Gastrocnemius medialis (tissue), 4 donors: Measurements from ENCODE around the gene DUSP1. TPM values are rescaled to one million over a fixed set of nuclear protein-coding genes. Genes with fewer than 3 reads are reported as not detected.

Experiments used
- ATAC-seq, 2 donors: fragments of 150-250 bp; one replicate each; pipeline ENCODE4 v1.9.1; 2016
- DNase-seq, 2 donors: peaks; one replicate each; pipeline ENCODE4 v3.0.0-alpha.2; 2019
- H3K27ac ChIP-seq, 4 donors: fragments of 200-600 bp; sonication (generic); 1 replicate in 1 of 4; 2 replicates in 3 of 4; pipeline ENCODE4 v1.5.1; 2016 to 2018; ENCODE audit warnings: mild to moderate bottlenecking in 2 of 4, moderate library complexity in 1 of 4
- H3K27me3 ChIP-seq, 3 donors: fragments of 200-600 bp; sonication (generic) in 2 of 3; 1 replicate in 1 of 3; 2 replicates in 2 of 3; pipeline versions ENCODE4 v1.5.1 to v1.6.0; 2016 to 2019; ENCODE audit warnings: mild to moderate bottlenecking in 1 of 3, moderate library complexity in 1 of 3
- H3K36me3 ChIP-seq, 2 donors: fragments of 200-600 bp; sonication (generic) in 1 of 2; one replicate each; pipeline ENCODE4 v1.5.1; 2017 to 2018
- H3K4me1 ChIP-seq, 2 donors: fragments of 200-600 bp; sonication (generic) in 1 of 2; one replicate each; pipeline ENCODE4 v1.5.1; 2016 to 2017; ENCODE audit warnings: mild to moderate bottlenecking in 2 of 2
- H3K4me3 ChIP-seq, 4 donors: fragments of 200-600 bp; sonication (generic) in 3 of 4; 1 replicate in 1 of 4; 2 replicates in 3 of 4; pipeline ENCODE4 v1.5.1; 2016 to 2019; ENCODE audit warnings: mild to moderate bottlenecking in 2 of 4
- H3K9me3 ChIP-seq, 3 donors: fragments of 200-600 bp; sonication (generic) in 2 of 3; 1 replicate in 1 of 3; 2 replicates in 2 of 3; pipeline ENCODE4 v1.5.1; 2016 to 2019
- CTCF ChIP-seq, 5 experiments: fragments of 450-650 bp in 3 of 5; fragments of 200-600 bp in 2 of 5; sonication (generic) in 2 of 5; IDR thresholded peaks in 4 of 5; conservative IDR thresholded peaks in 1 of 5; 1 replicate in 4 of 5; 2 replicates in 1 of 5; pipeline ENCODE4 v1.5.1; 2016 to 2019; ENCODE audit warnings: antibody characterized with exemption in 5 of 5, mild to moderate bottlenecking in 3 of 5, moderate library complexity in 3 of 5
- POLR2A ChIP-seq, 2 donors: fragments of 450-650 bp; IDR thresholded peaks; one replicate each; pipeline ENCODE4 v1.6.1; 2017; ENCODE audit warnings: antibody characterized with exemption in 2 of 2, mild to moderate bottlenecking in 2 of 2, moderate library complexity in 2 of 2
- in situ Hi-C, 4 donors: fragments of 200-750 bp; cut with MboI; loops; one replicate each; pipeline versions ENCODE4 v1.15.0 to v1.8.0; 2017; ENCODE audit warnings: low sequenced_read_pairs in 4 of 4
- intact Hi-C: fragments of 100-400 bp; cut with DNase I; formaldehyde crosslinking; loops from one replicate; pipeline ENCODE4 v1.15.1; 2023; ENCODE audit warnings: low total_unique reads
- total RNA-seq, 4 donors: library from RNA; depleted of rRNA; stranded (reverse); fragments of >200 nt; gene quantifications; one replicate each; pipeline versions ENCODE4 v1.1.0 to v1.2.3, GENCODE V29; 2016

DUSP1 gene
- total RNA-seq, 4 donors from 2014 or later: 345 to 1,004 (median 793) TPM

GRCh38 chr5:172798422-172799215 is 27.6 kb upstream of the DUSP1 start:
- in situ Hi-C loops: loop anchor here in 1 of 4 donors (10.0 kb wide), 1 partner anchor 66 kb away; no protein-coding TSS in a partner anchor
- no peak for ATAC-seq
- Histone ChIP-seq H3K4me3 (no peak overlapping the region), H3K4me1 (peaks cover 24 to 30% of the 10 kb centered on the region in 2 donors), H3K27ac (peak overlapping the region; percentile 54 to 92 (median 62)), H3K27me3 (no peaks in the 10 kb centered on the region), H3K9me3 (no peaks in the 10 kb centered on the region), H3K36me3 (no peaks in the 10 kb centered on the region)
- no peak for DNase-seq
- TF ChIP-seq POLR2A (IDR thresholded peaks at IDR 0.05) (no peak), CTCF (IDR thresholded peaks at IDR 0.05 in 4 of 5, conservative IDR thresholded peaks at IDR 0.05 in 1 of 5) (no peak)
- intact Hi-C loops: no loop called here

GRCh38 chr5:172797771-172798191 is 26.8 kb upstream of the DUSP1 start:
- intact Hi-C loops: no loop called here
- H3K4me1 ChIP-seq: peaks cover 32 to 38% of the 10 kb centered on the region in 2 donors
- in situ Hi-C loops: loop anchor here in 1 of 4 donors (10.0 kb wide), 1 partner anchor 67 kb away; no protein-coding TSS in a partner anchor
- H3K9me3 ChIP-seq: no peaks in the 10 kb centered on the region
- H3K36me3 ChIP-seq: no peaks in the 10 kb centered on the region
- ATAC-seq: no peak
- peak overlapping the region; percentile 54 to 92 (median 62) for H3K27ac ChIP-seq
- no peak for DNase-seq
- TF ChIP-seq CTCF (IDR thresholded peaks at IDR 0.05 in 4 of 5, conservative IDR thresholded peaks at IDR 0.05 in 1 of 5) (no peak), POLR2A (IDR thresholded peaks at IDR 0.05) (no peak)
- no peaks in the 10 kb centered on the region for H3K27me3 ChIP-seq
- H3K4me3 ChIP-seq: no peak overlapping the region

GRCh38 chr5:172796306-172796705 is 25.3 kb upstream of the DUSP1 start:
- Histone ChIP-seq H3K27ac (peak overlapping the region; percentile 88 to 92 (median 90)), H3K9me3 (no peaks in the 10 kb centered on the region), H3K4me3 (no peak overlapping the region), H3K36me3 (no peaks in the 10 kb centered on the region), H3K27me3 (no peaks in the 10 kb centered on the region), H3K4me1 (peaks cover 45 to 53% of the 10 kb centered on the region in 2 donors)
- no peak for DNase-seq
- TF ChIP-seq POLR2A (IDR thresholded peaks at IDR 0.05) (no peak), CTCF (IDR thresholded peaks at IDR 0.05 in 4 of 5, conservative IDR thresholded peaks at IDR 0.05 in 1 of 5) (no peak)
- in situ Hi-C loops (loop anchor here in 1 of 4 donors (10.0 kb wide), 1 partner anchor 68 kb away; no protein-coding TSS in a partner anchor), intact Hi-C loops (no loop called here)
- no peak for ATAC-seq

GRCh38 chr5:172795318-172795977 is 24.5 kb upstream of the DUSP1 start:
- Histone ChIP-seq H3K9me3 (no peaks in the 10 kb centered on the region), H3K36me3 (no peaks in the 10 kb centered on the region), H3K4me3 (peak overlapping the region in 2 of 4 donors; percentile 5 to 7), H3K27ac (peak overlapping the region; percentile 88 to 92 (median 90)), H3K27me3 (no peaks in the 10 kb centered on the region), H3K4me1 (peaks cover 52 to 60% of the 10 kb centered on the region in 2 donors)
- ATAC-seq: peak; percentile 78 to 88
- peak in 3 of 5 experiments; percentile 26 to 39 (median 34) for TF ChIP-seq CTCF (IDR thresholded peaks at IDR 0.05 in 4 of 5, conservative IDR thresholded peaks at IDR 0.05 in 1 of 5)
- peak in 1 of 2 donors; percentile 63 for TF ChIP-seq POLR2A (IDR thresholded peaks at IDR 0.05)
- peak; percentile 94 to 96 for DNase-seq
- in situ Hi-C loops (loop anchor here in 1 of 4 donors (10.0 kb wide), 1 partner anchor 69 kb away; no protein-coding TSS in a partner anchor), intact Hi-C loops (loop anchor here (1.0 to 2.0 kb wide), 3 partner anchors 18 to 73 kb away; no protein-coding TSS in a partner anchor)
